22Rv1 (cell line): ENCODE data around the gene MED29.

Source experiments
- H3K27ac ChIP-seq: fragments of 450-650 bp; 2 replicates; pipeline ENCODE4 v1.5.1; 2017
- CTCF ChIP-seq: fragments of 450-650 bp; IDR thresholded peaks from 2 replicates; pipeline ENCODE4 v1.5.1; 2017; ENCODE audit warnings: mild to moderate bottlenecking
- ZFX ChIP-seq: fragments of 450-650 bp; IDR thresholded peaks from 2 replicates; pipeline ENCODE4 v1.6.1; 2017; ENCODE audit warnings: antibody characterized with exemption, borderline replicate concordance

MED29 gene

GRCh38 chr19:39401070-39401548 is 9.9 kb downstream of the MED29 start:
- no peak for TF ChIP-seq ZFX
- TF ChIP-seq CTCF, result no peak
- peak overlapping the region; percentile 81; the same call in 1 of the 2 replicates for H3K27ac ChIP-seq

GRCh38 chr19:39401549-39402345 is 10.6 kb downstream of the MED29 start:
- TF ChIP-seq CTCF (no peak), ZFX (no peak)
- peak overlapping the region; percentile 81 for H3K27ac ChIP-seq

GRCh38 chr19:39402346-39403300 is 11.4 kb downstream of the MED29 start:
- TF ChIP-seq ZFX, result no peak
- TF ChIP-seq CTCF, result no peak
- peak overlapping the region; percentile 81 for H3K27ac ChIP-seq

- no peak for TF ChIP-seq ZFX
- no peak for TF ChIP-seq CTCF
Measured at GRCh38 chr19:39403331-39404312, 12.4 kb downstream of the MED29 start.

GRCh38 chr19:39405261-39405957 is 14.2 kb downstream of the MED29 start:
- H3K27ac ChIP-seq, result peak overlapping the region; percentile 98
- TF ChIP-seq CTCF, result no peak
- no peak for TF ChIP-seq ZFX

More at GRCh38 chr19:39403331-39404312, 12.4 kb downstream of the MED29 start:
- peak overlapping the region; percentile 81 for H3K27ac ChIP-seq
